ENCODE measurements around the gene DNAI1. TPM values are rescaled to one million over a fixed set of nuclear protein-coding genes. Genes with fewer than 3 reads are reported as not detected.

DNAI1 gene
- polyA plus RNA-seq, 1 donor (not counting 4 experiments of a cell fraction or from before 2014, with no cell fraction given): 0.08 TPM

DNA sequence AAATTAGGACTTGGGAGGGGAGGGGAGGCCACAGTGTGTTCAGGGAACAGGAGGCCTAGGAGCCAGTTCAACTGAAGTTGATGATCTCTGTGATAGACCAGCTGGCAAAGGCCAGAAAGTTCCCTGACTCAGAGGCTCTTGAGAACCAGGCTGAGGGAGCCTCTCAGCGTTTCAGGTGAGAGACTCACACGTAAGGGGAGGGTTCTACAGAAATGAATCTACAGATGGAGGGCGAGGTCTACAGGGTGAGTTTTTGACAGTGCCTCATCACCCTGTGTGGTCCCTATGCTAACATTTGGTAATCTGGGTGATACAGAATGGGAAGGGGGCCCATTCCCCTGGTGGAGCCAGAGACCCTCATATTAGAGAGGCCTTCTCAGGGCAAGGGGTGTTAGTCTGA, 32.2 kb downstream of the DNAI1 start:
- Histone ChIP-seq H3K27me3 (ENCODE audit: control insufficient read depth, extremely low read depth, insufficient read depth, low read length) (peaks cover 18% of the 10 kb centered on the region), H3K4me2 (ENCODE audit: control insufficient read depth, extremely low read depth, insufficient read depth, low read depth, low read length) (no peak overlapping the region), H3K4me3 (ENCODE audit: control insufficient read depth in 2 of 3, extremely low read depth in 1 of 3, insufficient read depth in 2 of 3, low read depth in 1 of 3, low read length in 3 of 3) (no peak overlapping the region), H3K36me3 (ENCODE audit: control insufficient read depth in 2 of 2, extremely low read depth in 1 of 2, insufficient read depth in 2 of 2, low read length in 2 of 2) (no peaks in the 10 kb centered on the region), H3K27ac (ENCODE audit: control insufficient read depth, insufficient read depth, low read length) (no peak overlapping the region), H3K9me3 (ENCODE audit: control insufficient read depth, low read depth, low read length) (no peaks in the 10 kb centered on the region), H3K9ac (ENCODE audit: control insufficient read depth, extremely low read depth, insufficient read depth, low read length) (no peak overlapping the region), H3K9me1 (ENCODE audit: control insufficient read depth, extremely low read depth, insufficient read depth, low read length) (no peaks in the 10 kb centered on the region), H3K79me2 (ENCODE audit: control insufficient read depth, insufficient read depth, low read length) (no peaks in the 10 kb centered on the region), H2AFZ (ENCODE audit: control insufficient read depth, low read length) (no peak overlapping the region), H3K4me1 (ENCODE audit: control insufficient read depth, extremely low read depth, insufficient read depth, low read length) (no peaks in the 10 kb centered on the region), H4K20me1 (ENCODE audit: control insufficient read depth, extremely low read depth, insufficient read depth, low read length) (peaks cover 5% of the 10 kb centered on the region)
- TF ChIP-seq, protein P1, sequence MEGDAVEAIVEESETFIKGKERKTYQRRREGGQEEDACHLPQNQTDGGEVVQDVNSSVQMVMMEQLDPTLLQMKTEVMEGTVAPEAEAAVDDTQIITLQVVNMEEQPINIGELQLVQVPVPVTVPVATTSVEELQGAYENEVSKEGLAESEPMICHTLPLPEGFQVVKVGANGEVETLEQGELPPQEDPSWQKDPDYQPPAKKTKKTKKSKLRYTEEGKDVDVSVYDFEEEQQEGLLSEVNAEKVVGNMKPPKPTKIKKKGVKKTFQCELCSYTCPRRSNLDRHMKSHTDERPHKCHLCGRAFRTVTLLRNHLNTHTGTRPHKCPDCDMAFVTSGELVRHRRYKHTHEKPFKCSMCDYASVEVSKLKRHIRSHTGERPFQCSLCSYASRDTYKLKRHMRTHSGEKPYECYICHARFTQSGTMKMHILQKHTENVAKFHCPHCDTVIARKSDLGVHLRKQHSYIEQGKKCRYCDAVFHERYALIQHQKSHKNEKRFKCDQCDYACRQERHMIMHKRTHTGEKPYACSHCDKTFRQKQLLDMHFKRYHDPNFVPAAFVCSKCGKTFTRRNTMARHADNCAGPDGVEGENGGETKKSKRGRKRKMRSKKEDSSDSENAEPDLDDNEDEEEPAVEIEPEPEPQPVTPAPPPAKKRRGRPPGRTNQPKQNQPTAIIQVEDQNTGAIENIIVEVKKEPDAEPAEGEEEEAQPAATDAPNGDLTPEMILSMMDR (optimal IDR thresholded peaks at IDR 0.05 in 1 of 3, IDR thresholded peaks at IDR 0.05 in 1 of 3, conservative IDR thresholded peaks at IDR 0.05 in 1 of 3; ENCODE audit: extremely low read depth in 1 of 3, insufficient read depth in 2 of 3, low read length in 3 of 3): no peak
- no peak for TF ChIP-seq EZH2 (IDR thresholded peaks at IDR 0.05; ENCODE audit: low read length)
- dilution Hi-C loops (cut with MboI; ENCODE audit: extremely low pct_ligation_motif_present, low sequenced_read_pairs): no loop called here
- DNase-seq (ENCODE audit: low read depth, low spot score): no peak
- FAIRE-seq: no peak

DNA sequence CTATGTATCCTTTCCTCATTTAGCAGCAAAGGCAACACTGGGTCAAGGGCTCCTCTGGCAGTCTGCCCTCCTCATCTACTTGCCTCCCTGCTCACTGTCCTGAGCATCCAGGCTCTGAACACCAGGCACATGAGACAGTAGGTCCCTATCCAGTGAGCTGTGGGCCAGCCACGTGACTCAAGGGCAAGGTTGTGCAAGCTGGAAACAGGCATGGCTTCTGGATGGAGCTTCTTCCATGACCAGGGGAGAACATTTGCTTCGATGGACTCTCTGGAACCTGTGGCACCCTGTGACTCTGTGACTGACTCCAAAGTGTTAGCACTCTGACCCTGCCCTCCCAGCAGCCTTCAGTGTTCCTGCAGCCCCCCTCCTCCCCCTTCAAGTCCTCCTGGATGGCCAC, 33.0 kb downstream of the DNAI1 start:
- H3K36me3 ChIP-seq (ENCODE audit: control insufficient read depth in 2 of 2, extremely low read depth in 1 of 2, insufficient read depth in 2 of 2, low read length in 2 of 2): no peaks in the 10 kb centered on the region
- dilution Hi-C loops (cut with MboI; ENCODE audit: extremely low pct_ligation_motif_present, low sequenced_read_pairs): no loop called here
- H3K4me2 ChIP-seq (ENCODE audit: control insufficient read depth, extremely low read depth, insufficient read depth, low read depth, low read length): no peak overlapping the region
- peaks cover 4% of the 10 kb centered on the region for H3K4me1 ChIP-seq (ENCODE audit: control insufficient read depth, extremely low read depth, insufficient read depth, low read length)
- H4K20me1 ChIP-seq (ENCODE audit: control insufficient read depth, extremely low read depth, insufficient read depth, low read length): peaks cover 5% of the 10 kb centered on the region
- no peak overlapping the region for H3K27ac ChIP-seq (ENCODE audit: control insufficient read depth, insufficient read depth, low read length)
- TF ChIP-seq, protein P1 (optimal IDR thresholded peaks at IDR 0.05 in 1 of 3, IDR thresholded peaks at IDR 0.05 in 1 of 3, conservative IDR thresholded peaks at IDR 0.05 in 1 of 3; ENCODE audit: extremely low read depth in 1 of 3, insufficient read depth in 2 of 3, low read length in 3 of 3): no peak
- TF ChIP-seq EZH2 (IDR thresholded peaks at IDR 0.05; ENCODE audit: low read length): no peak
- FAIRE-seq (no peak), DNase-seq (ENCODE audit: low read depth, low spot score) (no peak)
- no peaks in the 10 kb centered on the region for H3K9me1 ChIP-seq (ENCODE audit: control insufficient read depth, extremely low read depth, insufficient read depth, low read length)
- H3K9ac ChIP-seq (ENCODE audit: control insufficient read depth, extremely low read depth, insufficient read depth, low read length): no peak overlapping the region
- H3K4me3 ChIP-seq (ENCODE audit: control insufficient read depth in 2 of 3, extremely low read depth in 1 of 3, insufficient read depth in 2 of 3, low read depth in 1 of 3, low read length in 3 of 3): no peak overlapping the region
- H3K27me3 ChIP-seq (ENCODE audit: control insufficient read depth, extremely low read depth, insufficient read depth, low read length): peaks cover 18% of the 10 kb centered on the region
- H2AFZ ChIP-seq (ENCODE audit: control insufficient read depth, low read length): no peak overlapping the region
- no peaks in the 10 kb centered on the region for H3K9me3 ChIP-seq (ENCODE audit: control insufficient read depth, low read depth, low read length)
- no peaks in the 10 kb centered on the region for H3K79me2 ChIP-seq (ENCODE audit: control insufficient read depth, insufficient read depth, low read length)
